Esophagus muscularis mucosa (tissue), 4 donors: ENCODE results near the gene HADHB. TPM values are rescaled to one million over a fixed set of nuclear protein-coding genes. Genes with fewer than 3 reads are reported as not detected.

Experiments used
- DNase-seq: peaks from one replicate; pipeline ENCODE4 v3.0.0-alpha.2; 2017; ENCODE audit errors: extremely low spot score
- H3K27ac ChIP-seq, 4 donors: fragments of 200-600 bp; sonication (generic); replicated peaks in 1 of 4; 1 replicate in 3 of 4; 2 replicates in 1 of 4; pipeline ENCODE4 v1.5.1; 2016 to 2019; ENCODE audit warnings: mild to moderate bottlenecking in 1 of 4
- H3K27me3 ChIP-seq, 4 donors: fragments of 200-600 bp; sonication (generic); one replicate each; pipeline versions ENCODE4 v1.5.1 to v1.6.0; 2016 to 2019
- H3K36me3 ChIP-seq, 4 donors: fragments of 200-600 bp; sonication (generic); one replicate each; pipeline ENCODE4 v1.5.1; 2016 to 2019
- H3K4me1 ChIP-seq, 4 donors: fragments of 200-600 bp; sonication (generic); one replicate each; pipeline ENCODE4 v1.5.1; 2016 to 2019
- H3K4me3 ChIP-seq, 4 donors: fragments of 200-600 bp; sonication (generic); 1 replicate in 2 of 4; 2 replicates in 2 of 4; pipeline ENCODE4 v1.5.1; 2016 to 2019; ENCODE audit warnings: mild to moderate bottlenecking in 4 of 4, moderate library complexity in 1 of 4
- H3K9me3 ChIP-seq, 4 donors: fragments of 200-600 bp; sonication (generic); 1 replicate in 3 of 4; 2 replicates in 1 of 4; pipeline ENCODE4 v1.5.1; 2016 to 2019
- CTCF ChIP-seq, 3 experiments: fragments of 200-600 bp in 2 of 3; fragments of 450-650 bp in 1 of 3; sonication (generic) in 2 of 3; IDR thresholded peaks; one replicate each; pipeline ENCODE4 v1.5.1; 2017 to 2019; ENCODE audit warnings: antibody characterized with exemption in 3 of 3, mild to moderate bottlenecking in 2 of 3, moderate library complexity in 1 of 3
- EP300 ChIP-seq: sonication (generic); formaldehyde crosslinking; IDR thresholded peaks from one replicate; pipeline ENCODE4 v1.6.1; 2017; ENCODE audit warnings: antibody characterized with exemption
- POLR2A ChIP-seq: fragments of 450-650 bp; IDR thresholded peaks from one replicate; pipeline ENCODE4 v1.6.1; 2017; ENCODE audit warnings: antibody characterized with exemption, moderate library complexity, mild to moderate bottlenecking, low read depth
- POLR2AphosphoS5 ChIP-seq, 2 donors: sonication (generic); formaldehyde crosslinking; IDR thresholded peaks; one replicate each; pipeline ENCODE4 v1.6.1; 2017; ENCODE audit warnings: antibody characterized with exemption in 2 of 2
- WGBS: methylation state at CpG from one replicate; pipeline ENCODE4 v1.1.5; 2018; 5-methylcytosine and 5-hydroxymethylcytosine counted together
- intact Hi-C: fragments of 100-400 bp; cut with DNase I; formaldehyde crosslinking; loops from one replicate; pipeline ENCODE4 v1.15.1; 2023
- total RNA-seq, 4 donors: library from RNA; depleted of rRNA; stranded (reverse); fragments of >200 nt; gene quantifications; one replicate each; pipeline versions ENCODE4 v1.1.0 to v1.2.1, GENCODE V29; 2016

Gene HADHB
- total RNA-seq = 100 to 1,000 TPM; 163 to 399 (median 192) TPM

- WGBS = under 1% methylated on average over 16 of the region's 63 CpGs
- Histone ChIP-seq H3K4me1 (peaks cover 34 to 78% (median 72%) of the 10 kb centered on the region in 4 donors), H3K9me3 (no peaks in the 10 kb centered on the region), H3K4me3 (peak within 1 kb of the TSS; percentile 79 to 91 (median 84)), H3K36me3 (no peaks in the 10 kb centered on the region), H3K27me3 (no peaks in the 10 kb centered on the region), H3K27ac (peak within 1 kb of the TSS; percentile 94 to 98 (median 94))
- TF ChIP-seq POLR2AphosphoS5 (IDR thresholded peaks at IDR 0.05) = peak; percentile 83 to 97
- TF ChIP-seq EP300 = no peak
- TF ChIP-seq CTCF (IDR thresholded peaks at IDR 0.05) = peak; percentile 23 to 46 (median 30)
- TF ChIP-seq POLR2A = peak; percentile 80
- DNase-seq = peak; percentile 97
- intact Hi-C loops = loop anchor here (2.0 to 5.0 kb wide), 3 partner anchors 33 to 103 kb away; partner anchors contain the start of genes ADGRF3 and SELENOI
Observed at GRCh38 chr2:26244309-26245230, at the start of gene HADHB, which contains the start of gene HADHA. HADHB (plus strand) TSS chr2:26244939; CDS start chr2:26254255, 9,316 bp downstream. HADHA (minus strand) TSS chr2:26244632; CDS start chr2:26244596, 36 bp downstream.

- no peak overlapping the region for H3K4me3 ChIP-seq
- H3K36me3 ChIP-seq = peaks cover 82 to 100% (median 100%) of the 10 kb centered on the region in 4 donors
- no peak for TF ChIP-seq POLR2A
- no peak for TF ChIP-seq CTCF (IDR thresholded peaks at IDR 0.05)
- TF ChIP-seq EP300 = no peak
- TF ChIP-seq POLR2AphosphoS5 (IDR thresholded peaks at IDR 0.05) = no peak
- no peak overlapping the region for H3K27ac ChIP-seq
- intact Hi-C loops = no loop called here
- 73% methylated on average over 11 of the region's 12 CpGs for WGBS
- H3K27me3 ChIP-seq = no peaks in the 10 kb centered on the region
- H3K9me3 ChIP-seq = no peaks in the 10 kb centered on the region
- peaks cover 0 to 7% (median 3%) of the 10 kb centered on the region in 4 donors for H3K4me1 ChIP-seq
- DNase-seq = no peak
Observed at GRCh38 chr2:26195040-26195984, 49.4 kb upstream of the HADHB start.

- intact Hi-C loops = no loop called here
- 74% methylated on average over 9 of the region's 9 CpGs for WGBS
Observed at GRCh38 chr2:26196683-26197418, 47.9 kb upstream of the HADHB start.

More at GRCh38 chr2:26196683-26197418, 47.9 kb upstream of the HADHB start:
- H3K27me3 ChIP-seq = no peaks in the 10 kb centered on the region
- peaks cover 86 to 100% (median 99%) of the 10 kb centered on the region in 4 donors for H3K36me3 ChIP-seq
- no peak overlapping the region for H3K27ac ChIP-seq
- H3K4me1 ChIP-seq = peaks cover 0 to 7% (median 3%) of the 10 kb centered on the region in 4 donors
- TF ChIP-seq CTCF (IDR thresholded peaks at IDR 0.05) (no peak), EP300 (no peak), POLR2A (no peak), POLR2AphosphoS5 (IDR thresholded peaks at IDR 0.05) (no peak)
- H3K4me3 ChIP-seq = no peak overlapping the region
- DNase-seq = no peak
- no peaks in the 10 kb centered on the region for H3K9me3 ChIP-seq
